ENCODE data around the gene PDLIM5.
"Not testable (repeated sequence)": the region's sequence is repeated elsewhere in the genome, so short reads cannot be mapped to it uniquely, and the experiment has no call there.

PDLIM5 gene

DNA sequence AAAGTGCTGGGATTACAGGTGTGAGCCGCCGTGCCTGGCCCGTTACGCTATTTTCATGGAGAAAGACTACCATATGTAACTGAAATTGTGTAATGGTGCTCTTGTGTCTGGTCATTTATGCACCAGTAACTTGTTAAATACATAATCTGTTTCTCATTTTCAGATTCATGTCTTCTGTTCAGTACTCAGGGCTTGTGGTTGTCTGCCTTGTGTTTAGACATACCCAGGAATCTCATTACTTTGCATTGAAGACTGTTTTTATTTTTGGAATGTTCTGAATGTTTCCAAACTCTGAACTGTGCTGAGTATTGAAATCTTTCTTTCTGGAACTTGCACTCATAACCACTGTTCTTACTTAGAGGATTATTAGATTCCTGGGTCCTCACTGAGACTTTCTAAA, 52.8 kb downstream of the PDLIM5 start:
- no peak for DNase-seq

DNA sequence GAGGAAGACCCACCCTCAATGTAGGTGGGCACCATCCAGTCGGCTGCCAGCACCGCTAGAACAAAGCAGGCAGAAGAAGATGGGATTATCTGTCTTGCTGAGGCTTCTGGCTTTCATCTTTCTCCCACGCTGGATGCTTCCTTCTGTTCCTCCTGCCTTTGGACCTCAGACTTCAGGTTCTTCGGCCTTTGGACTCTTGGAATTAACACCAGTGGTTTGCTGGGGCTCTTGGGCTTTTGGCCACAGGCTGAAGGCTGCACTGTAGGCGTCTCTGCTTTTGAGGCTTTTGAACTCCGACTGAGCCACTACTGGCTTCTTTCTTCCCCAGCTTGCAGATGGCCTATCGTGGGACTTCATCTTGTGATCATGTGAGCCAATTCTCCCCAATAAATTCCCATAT, 55.1 kb downstream of the PDLIM5 start:
- no peak for DNase-seq

DNA sequence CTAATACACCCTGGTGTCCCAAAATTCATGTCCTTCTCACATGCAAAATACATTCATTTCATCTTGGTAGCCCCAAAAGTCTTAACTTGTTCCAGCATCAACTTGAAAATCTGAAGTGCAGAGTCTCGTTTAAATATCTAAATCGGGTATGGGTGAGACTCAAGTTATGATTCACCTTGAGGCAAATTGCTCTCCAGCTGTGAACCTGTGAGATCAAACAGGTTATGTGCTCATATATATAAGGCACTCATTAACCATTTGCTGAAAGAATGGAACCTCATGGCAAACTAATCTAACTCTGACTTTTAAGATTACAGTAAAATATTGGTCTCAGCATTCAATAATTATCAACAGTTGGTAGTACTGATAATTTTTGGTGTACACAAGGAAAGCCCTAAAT, 55.5 kb downstream of the PDLIM5 start:
- DNase-seq, result no peak

DNA sequence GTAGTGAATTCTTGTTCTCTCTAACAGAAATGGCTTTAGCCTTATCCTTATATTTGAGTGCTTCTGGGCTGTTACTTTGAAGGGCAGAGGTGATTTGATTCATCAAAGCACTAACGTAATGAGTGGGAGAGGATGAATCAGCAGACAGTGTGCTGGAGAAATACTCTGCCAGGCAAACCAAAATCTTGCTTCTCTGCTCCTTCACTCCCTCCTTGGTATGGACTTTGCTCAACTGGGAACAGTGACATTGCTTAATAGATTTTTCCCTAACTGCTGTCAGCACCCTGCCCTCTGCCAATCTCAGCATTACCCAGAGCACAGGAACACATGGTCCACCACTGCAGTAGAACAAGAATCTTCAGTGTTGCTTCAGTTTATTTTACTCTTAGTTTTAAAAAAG, 56.0 kb downstream of the PDLIM5 start:
- no peak for DNase-seq

DNA sequence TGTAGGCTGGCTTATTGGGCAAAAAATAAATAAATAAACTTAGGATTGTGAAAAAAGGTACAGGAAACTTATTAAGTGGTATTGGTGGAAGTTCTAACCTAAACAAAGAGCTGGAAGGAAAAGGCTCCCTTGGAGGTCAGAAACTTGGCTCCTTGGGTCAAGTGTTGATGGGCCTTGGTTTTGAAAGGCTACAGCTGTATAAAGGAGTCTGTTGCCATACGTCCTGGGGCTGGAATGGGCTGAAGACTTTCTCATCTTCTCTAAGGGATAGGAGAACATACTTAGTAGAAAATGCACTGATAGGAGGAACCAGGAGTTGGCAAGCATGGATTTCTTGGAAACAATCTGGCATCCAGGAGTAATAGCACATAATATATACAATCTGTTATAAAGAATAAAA, 56.6 kb downstream of the PDLIM5 start:
- no peak for DNase-seq

DNA sequence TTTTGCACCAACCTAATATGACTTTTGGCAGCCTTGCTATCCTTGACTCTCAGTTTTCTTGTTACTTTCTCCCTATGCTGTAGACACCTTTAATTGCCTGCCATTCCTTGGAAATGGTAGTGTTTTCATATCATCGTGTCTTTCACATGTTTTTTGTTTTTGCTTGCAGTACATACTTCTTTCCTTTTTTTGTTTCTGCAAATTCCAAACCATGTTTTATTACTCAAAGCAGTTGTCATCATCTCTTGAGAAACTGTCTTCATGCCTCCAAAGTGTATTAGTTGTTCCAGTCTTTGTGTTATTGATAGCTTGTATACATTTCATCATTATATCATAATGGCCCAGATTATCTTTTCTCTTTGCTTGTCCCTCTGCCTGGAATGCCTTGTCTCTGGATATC, 57.1 kb downstream of the PDLIM5 start:
- DNase-seq, result no peak

DNA sequence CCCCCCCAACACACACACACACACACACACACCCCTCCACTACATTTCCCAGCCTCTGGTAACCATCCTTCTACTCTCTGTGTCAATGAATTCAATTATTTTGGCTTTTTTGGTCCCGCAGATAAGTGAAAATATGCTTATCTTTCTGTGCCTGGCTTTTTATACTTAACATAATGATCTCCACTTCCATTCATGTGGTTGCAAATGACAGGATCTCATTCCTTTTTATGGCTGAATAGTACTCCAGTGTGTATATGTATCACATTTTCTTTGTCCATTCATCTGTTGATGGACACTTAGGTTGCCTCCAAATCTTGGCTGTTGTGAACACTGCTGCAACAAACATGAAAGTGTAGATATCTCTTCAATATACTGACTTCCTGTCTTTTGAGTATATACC, 59.8 kb downstream of the PDLIM5 start:
- DNase-seq, result no peak

DNA sequence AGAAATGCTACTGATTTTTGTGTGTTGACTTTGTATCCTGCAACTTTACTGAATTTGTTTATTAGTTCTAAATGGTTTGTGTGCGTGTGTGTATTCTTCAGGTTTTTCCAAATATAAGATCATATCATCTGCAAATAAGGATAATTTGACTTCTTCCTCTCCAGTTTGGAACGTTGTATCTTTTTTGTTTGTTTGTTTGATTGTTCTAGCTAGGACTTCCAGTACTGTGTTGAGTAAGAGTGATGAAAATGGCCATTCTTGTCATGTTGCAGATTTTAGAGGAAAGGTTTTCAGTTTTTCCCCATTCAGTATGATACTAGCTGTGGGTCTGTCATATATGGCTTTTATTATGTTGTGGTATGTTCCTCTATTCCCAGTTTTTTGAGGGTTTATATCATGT, 61.8 kb downstream of the PDLIM5 start:
- DNase-seq, result not testable (repeated sequence)

DNA sequence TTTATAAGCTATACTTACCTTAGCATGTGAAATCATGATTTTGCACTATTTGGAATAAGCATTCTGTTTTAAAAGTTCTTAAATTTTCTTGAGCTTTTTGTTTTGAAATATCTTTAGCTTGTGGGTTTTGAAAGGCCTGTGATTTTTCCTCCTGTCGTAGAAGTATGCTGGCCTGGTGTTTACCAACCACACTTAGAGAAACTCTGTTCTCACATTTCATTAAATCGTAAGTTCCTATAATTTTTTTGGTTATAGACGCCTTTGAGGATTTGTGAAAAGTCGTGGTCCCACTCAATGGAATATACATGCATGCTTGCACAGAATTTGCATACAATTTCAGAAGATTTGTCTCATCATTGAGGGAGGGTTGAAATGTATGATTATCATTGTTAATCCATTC, 63.6 kb downstream of the PDLIM5 start:
- no peak for DNase-seq

DNA sequence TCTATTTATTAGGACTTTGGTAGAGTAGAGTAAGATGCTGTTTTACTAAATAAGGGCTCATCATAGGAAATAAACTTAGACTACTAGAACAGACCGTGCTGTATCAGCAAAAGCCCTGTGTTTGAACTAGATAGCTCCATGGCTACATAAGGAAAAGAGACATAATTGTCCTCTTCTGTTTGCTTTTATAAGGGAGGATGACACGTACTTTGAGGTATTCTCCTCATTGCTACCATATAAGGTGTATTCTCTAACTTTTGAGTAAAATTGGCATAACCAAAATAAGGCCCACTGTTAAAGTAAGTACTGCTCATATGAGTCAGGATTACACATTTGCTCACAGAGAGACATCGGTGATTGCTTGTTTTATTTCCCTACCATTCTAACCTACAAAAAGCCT, 64.3 kb downstream of the PDLIM5 start:
- no peak for DNase-seq

DNA sequence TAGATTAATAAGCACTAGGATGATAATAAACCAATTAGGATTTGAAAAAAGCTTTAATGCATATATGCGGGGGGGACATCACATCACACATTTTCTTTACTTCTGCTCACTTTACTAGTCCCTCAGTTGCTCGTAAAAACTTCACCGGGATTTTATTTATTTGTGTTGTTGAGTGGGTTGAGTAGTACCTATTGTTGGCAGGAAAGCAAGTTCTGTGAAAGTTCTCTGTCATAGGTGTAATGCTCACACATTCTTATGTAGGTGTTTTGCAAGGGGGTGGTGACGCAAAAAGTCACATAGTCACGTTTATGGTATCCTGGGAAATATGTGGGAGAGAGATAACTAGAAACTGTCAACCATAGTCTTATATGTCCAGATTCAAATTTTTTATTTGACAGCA, 65.3 kb downstream of the PDLIM5 start:
- no peak for DNase-seq

DNA sequence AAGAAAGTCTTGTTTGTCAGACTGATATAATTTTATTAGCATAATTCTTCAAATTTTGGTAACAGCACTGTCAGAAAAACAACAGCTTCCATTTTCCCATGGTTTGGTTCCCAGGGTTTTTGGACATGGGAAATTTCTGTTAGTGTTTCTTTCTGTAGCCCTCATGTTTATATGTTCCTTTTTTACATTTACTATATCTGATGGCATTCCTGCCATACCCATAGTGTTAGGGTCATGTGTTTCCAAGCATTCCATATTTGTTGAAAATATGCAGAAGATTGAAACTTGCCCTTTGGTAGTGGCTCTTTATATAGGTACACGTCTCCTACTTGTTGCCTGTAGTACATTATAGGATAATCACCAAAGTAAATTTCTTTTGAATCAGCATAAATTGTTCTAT, 65.8 kb downstream of the PDLIM5 start:
- no peak for DNase-seq

DNA sequence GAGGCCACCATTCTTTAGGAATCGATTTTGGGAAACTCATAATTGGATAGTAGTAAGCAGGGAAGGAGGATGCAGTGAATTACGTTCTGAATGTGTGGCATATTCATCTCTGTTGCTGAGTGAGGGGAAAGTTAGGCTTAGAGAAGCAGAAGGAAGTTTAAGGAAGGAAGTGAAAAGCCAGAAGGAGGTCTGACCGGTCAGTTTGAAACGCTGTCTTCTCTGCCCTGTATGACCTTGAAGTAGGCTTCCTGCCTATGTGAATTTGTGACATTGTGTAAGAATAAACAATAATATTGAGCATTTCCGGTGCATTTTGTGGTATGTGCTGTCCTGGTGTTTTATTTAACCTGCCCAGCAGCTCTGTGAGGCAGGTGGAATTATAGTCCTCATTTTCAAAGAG, 67.3 kb downstream of the PDLIM5 start:
- no peak for DNase-seq

DNA sequence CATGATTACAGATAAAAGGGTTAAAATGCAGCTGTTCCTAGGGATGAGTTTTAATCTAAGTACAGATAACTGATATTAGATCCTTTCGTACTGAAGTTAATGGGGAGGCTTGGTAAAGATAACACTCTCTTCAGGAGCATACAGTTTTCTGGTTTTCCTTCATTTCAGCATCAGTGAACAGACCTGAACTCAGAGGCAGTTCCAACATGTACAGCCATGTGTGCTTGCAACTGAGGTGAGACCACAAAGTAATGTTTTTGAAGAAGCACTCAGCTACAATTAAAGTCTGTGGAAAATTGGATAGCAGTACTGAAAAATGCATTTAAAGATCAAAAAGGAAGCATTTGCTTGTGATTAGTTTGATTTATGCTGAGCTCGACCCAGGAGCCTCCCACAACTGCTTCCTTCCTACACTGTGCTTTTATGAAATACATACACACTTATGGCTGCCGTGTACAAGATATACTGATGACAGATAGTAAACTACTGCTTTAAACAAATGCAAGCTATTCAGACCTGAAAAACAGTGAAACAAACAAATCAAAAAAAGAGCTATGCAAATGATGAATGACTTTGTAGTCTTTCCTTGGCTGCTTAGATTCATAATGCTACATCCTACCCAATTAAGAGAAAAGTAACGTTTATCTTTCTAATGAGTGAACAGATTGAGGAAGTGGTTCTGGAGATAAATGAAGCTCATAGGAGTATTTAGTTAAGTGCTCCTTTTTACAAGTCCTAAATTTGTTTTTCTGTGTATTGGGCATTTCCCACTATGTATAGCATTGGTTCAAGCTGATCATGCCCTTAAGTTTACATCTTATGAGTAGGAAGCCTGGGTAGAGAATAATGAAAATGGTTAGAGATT, 68.4 kb downstream of the PDLIM5 start:
- DNase-seq, result no peak

DNA sequence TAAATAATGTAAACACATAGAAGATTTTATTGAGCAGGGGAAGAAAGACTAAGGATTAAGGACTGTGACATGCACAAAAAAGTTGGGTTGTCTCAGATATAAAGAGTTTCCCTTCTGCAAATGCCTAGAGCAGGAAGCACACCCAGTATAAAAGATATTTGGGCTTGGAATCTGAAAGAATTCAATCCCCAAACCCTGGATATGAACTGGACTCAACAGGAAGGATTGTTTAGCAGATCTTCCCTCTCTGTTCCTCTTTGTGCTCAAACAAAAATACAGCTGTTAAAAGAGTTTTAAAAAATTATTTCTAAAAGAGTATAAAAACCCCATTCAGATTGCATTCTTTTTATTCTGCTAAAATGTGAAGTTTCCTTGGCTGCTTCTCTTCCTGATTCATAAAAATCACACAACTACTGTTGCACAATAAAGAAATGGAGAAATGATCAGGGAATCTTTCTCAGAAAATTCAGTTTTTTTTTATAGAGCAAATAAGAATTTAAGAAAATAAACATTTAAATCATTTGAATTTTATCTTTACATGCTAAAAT, 71.4 kb downstream of the PDLIM5 start:
- no peak for DNase-seq

DNA sequence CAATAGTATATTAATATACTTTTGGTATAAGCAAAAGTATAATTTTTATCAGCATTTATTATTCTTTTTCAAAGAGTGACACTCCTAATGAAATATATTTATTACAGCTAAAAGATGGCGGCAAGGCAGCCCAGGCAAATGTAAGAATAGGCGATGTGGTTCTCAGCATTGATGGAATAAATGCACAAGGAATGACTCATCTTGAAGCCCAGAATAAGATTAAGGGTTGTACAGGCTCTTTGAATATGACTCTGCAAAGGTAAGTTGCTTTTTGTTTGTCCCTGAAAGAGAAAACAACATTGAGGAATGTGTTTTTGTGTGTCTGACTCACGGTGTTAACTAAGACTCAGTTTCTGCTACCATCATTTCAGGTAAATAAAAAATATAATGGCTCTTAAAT, 71.9 kb downstream of the PDLIM5 start:
- DNase-seq, result no peak

DNA sequence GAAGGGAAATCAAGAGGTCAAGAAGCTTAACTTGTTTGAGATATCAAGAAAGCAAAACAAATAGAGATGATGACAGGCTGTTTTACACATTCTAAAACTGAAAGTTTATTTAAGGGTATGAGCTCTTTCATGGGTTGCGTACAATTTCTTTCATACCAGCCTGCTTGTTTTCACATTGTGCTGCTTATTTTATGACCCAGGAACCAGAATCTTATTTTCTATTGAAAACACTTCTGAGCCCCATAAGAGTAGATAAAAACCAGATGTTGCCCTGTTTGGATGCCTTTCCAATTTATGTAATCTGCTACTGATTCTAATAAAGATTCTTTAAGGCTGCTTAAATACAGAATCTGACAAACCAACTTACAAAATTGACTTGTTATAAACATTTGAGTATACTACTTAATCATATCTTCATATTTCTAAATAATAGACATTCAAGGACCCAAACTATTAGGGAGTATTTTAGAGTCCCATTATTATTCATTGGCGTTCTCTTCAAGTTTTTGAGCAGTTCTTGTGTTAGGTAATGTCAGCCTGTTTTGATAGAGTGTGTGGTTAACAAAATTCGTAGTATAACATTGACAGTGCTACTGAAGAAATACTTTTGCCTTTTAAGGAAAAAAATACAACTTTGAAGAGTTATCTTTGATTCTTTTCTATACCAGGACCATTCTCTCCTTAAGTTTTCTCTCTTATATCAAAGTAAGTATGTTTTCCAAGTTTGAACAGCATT, 74.4 kb downstream of the PDLIM5 start:
- DNase-seq, result no peak

DNA sequence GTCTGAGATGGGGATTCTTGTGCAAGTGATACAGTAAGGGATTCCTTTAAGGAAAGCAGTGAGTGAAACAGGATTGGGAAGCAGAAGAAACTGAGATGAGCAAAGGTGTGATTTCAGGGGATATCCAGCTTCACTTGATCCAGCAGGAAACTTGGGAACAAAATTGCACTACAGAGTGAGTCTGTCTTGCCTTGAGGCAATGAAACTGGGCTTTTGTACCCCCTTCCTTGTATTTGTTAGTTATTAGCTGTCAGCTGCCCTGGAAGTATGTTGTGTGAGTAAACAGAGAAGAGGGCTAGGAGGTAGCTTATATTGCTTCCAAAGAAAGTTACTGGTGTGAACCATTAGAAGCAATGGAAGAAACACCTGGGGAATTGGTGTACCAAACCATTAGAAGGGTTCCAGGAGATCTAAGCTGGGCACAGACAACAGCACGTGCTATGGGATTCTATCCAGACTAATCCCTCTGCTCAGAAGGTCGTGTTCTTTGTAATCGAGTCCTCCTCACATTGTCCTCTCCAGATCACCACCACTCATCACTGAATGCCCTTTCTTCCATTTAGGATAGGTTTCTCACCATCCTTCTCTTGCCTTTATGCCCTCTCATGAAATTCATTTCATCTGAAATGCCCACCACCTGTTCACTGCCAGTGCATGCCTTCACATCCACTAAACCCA, 76.0 kb downstream of the PDLIM5 start:
- no peak for DNase-seq

DNA sequence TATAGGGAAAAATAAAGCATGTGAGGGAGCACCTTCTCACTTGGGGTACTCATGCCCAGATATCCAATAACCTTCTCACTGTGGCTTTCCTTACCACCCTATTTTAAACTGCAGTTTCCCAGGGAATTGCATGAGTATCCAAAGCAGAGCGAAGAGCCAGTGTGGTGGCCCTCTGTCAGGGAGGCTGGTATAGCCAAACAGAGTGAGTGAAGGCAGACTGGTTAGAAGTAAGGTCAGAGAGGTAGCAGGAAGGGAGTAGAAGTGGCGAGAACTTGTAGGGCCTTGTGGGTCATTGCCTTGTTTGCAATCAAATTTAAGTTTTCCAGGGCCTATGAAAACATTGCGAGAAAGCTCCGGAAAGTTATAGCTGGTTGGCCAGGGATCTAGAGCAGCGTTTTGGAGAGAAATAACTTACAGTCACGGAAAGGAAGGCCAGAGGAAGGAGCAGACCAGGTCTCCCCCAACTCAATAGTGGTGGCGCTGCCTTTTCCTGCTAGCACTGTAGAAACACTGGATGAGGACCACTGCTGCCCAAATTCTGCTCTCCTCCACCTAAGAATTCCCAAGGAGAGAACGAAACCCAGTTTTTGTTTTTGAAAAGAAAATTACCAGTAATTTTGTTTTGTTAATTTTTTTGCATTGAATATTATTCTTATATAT, 77.2 kb downstream of the PDLIM5 start:
- DNase-seq, result no peak

DNA sequence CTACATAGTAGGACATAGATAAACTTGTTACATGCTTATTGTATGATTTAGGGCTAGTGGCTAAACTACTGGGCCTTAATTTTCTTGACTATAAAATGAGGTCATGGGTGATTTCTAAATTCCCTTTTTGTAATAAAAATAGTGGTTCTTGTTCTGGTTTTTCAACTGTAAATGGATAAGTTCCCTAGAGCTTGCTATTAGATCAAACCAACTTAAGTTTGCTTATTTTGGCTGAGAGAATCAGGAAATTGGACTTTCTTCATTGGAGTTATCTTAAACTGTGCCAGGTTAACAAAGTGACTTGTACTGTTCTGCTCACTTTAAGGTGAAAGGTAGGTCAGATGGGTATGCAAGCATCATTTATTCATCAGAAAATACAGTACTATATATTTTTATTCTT, 78.3 kb downstream of the PDLIM5 start:
- no peak for DNase-seq

DNA sequence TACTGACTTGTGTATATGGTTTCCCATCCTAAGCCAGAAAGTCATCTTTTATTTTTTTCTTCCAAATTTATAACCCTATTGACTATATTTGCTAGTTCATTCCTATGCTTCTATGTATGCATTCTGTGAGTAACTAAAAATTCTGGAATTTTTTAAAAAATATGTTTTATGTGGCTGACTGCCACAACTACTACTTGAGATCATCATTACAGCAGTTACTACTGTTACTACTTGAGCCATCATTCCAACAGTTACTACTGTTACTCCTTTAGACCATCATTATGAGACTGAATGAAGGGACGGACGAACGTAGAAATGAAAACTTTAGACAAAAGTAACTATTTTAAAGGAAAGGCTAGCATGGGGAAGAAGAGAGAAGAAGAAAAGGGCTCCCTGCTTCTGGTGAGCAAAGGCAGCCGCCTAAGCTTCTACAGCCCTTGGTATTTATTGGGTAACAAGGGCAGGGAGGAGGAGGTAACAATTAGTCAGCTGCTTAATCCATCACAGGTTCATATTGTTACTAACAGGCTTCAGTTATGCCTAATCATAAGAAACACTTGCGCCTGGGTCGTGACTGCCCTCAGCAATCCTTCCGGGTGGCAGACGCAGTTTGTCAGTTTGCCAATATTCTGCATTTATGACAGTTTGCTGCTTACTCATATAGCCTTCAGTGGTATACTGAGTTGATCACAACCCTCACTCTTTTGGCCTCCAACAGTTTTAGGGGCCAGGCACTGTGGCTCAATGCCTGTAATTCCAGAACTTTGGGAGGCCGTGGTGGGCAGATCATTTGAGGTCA, 80.4 kb downstream of the PDLIM5 start:
- no peak for DNase-seq
